Measurements from ENCODE around the gene SELENBP1. TPM values are rescaled to one million over a fixed set of nuclear protein-coding genes. Genes with fewer than 3 reads are reported as not detected.

SELENBP1 gene
- polyA plus RNA-seq, 1 of the 3 experiments (the other 2 are of a cell fraction): 0.16 TPM

- peaks cover 4% of the 10 kb centered on the region for H4K20me1 ChIP-seq (ENCODE audit: insufficient read depth)
- peaks cover 11 to 12% of the 10 kb centered on the region in 2 experiments; a peak in 3 of 4 replicates for H3K4me1 ChIP-seq (ENCODE audit: control insufficient read depth in 1 of 2, insufficient read depth in 2 of 2, low read depth in 1 of 2, low read length in 1 of 2)
- no peaks in the 10 kb centered on the region for H3K27me3 ChIP-seq (ENCODE audit: insufficient read depth)
- no peaks in the 10 kb centered on the region for H3K9me3 ChIP-seq
- H3F3A ChIP-seq (replicated peaks; ENCODE audit: insufficient read depth): peaks cover 33% of the 10 kb centered on the region
- peak overlapping the region in 1 of 2 experiments; percentile 13; a peak in 1 of 4 replicates for H3K27ac ChIP-seq (ENCODE audit: low read depth in 2 of 2, low read length in 1 of 2)
- no peak for DNase-seq
- H3K4me3 ChIP-seq (ENCODE audit: low read depth in 2 of 2, low read length in 1 of 2): no peak overlapping the region
- no peak overlapping the region for H3K9ac ChIP-seq
- peaks cover 45 to 73% of the 10 kb centered on the region in 2 experiments for H3K36me3 ChIP-seq (replicated peaks in 1 of 2; ENCODE audit: control insufficient read depth in 1 of 2, insufficient read depth in 2 of 2, low read length in 1 of 2)
- ChIA-PET CTCF (interaction anchor here (1.0 to 1.9 kb wide), 4 partner anchors 11 to 62 kb away, joined by 3 to 11 read pairs (median 4); no protein-coding TSS in a partner anchor), POLR2A (interaction anchor here (0.5 to 0.6 kb wide), 2 partner anchors 133 to 215 kb away, joined by 3 read pairs; no protein-coding TSS in a partner anchor)
- H3K79me2 ChIP-seq (ENCODE audit: insufficient read depth): peaks cover 31% of the 10 kb centered on the region
- 79% methylated on average over 2 of the region's 2 CpGs for WGBS (ENCODE audit: low lambda C conversion rate)
- no peak for TF ChIP-seq FOXJ3 (CRISPR knock-in tag; IDR thresholded peaks at IDR 0.05)
- no peak for TF ChIP-seq REST (IDR thresholded peaks at IDR 0.05; ENCODE audit: low read depth, low read length)
- TF ChIP-seq FOXM1 (IDR thresholded peaks at IDR 0.05; ENCODE audit: low read depth): no peak
- no peak for TF ChIP-seq USF2 (IDR thresholded peaks at IDR 0.05; ENCODE audit: borderline replicate concordance, low read depth, low read length)
- no peak for TF ChIP-seq TCF12 (IDR thresholded peaks at IDR 0.05)
- TF ChIP-seq JUND (IDR thresholded peaks at IDR 0.05): no peak
- no peak for TF ChIP-seq NFIC (IDR thresholded peaks at IDR 0.05; ENCODE audit: borderline replicate concordance)
- TF ChIP-seq TEAD4 (IDR thresholded peaks at IDR 0.05; ENCODE audit: borderline replicate concordance, insufficient read depth): no peak
- no peak for TF ChIP-seq NRF1 (IDR thresholded peaks at IDR 0.05; ENCODE audit: low read depth, low read length)
- no peak for TF ChIP-seq PBX3 (IDR thresholded peaks at IDR 0.05)
- TF ChIP-seq MEF2A (IDR thresholded peaks at IDR 0.05; ENCODE audit: borderline replicate concordance, low read depth): no peak
- no peak for TF ChIP-seq MAX (IDR thresholded peaks at IDR 0.05; ENCODE audit: low read depth)
- TF ChIP-seq RAD21 (IDR thresholded peaks at IDR 0.05; ENCODE audit: low read length): no peak
- TF ChIP-seq EP300 (IDR thresholded peaks at IDR 0.05; ENCODE audit: borderline replicate concordance in 1 of 2, low read depth in 1 of 2, low read length in 1 of 2): no peak
- TF ChIP-seq GATA2 (CRISPR knock-in tag; IDR thresholded peaks at IDR 0.05): no peak
- TF ChIP-seq ZBTB33 (IDR thresholded peaks at IDR 0.05; ENCODE audit: borderline replicate concordance, low read depth): no peak
- no peak; the same call in 1 of the 2 replicates for TF ChIP-seq POLR2AphosphoS5 (IDR thresholded peaks at IDR 0.05; ENCODE audit: low read depth, low read length)
- TF ChIP-seq CHD2 (IDR thresholded peaks at IDR 0.05; ENCODE audit: low read length, partially characterized antibody): no peak
- no peak for TF ChIP-seq USF1 (IDR thresholded peaks at IDR 0.05; ENCODE audit: borderline replicate concordance, low read depth)
- H2AFZ ChIP-seq (ENCODE audit: low read depth): no peak overlapping the region
- no peak overlapping the region for H3K4me2 ChIP-seq
- no peaks in the 10 kb centered on the region for H3K9me2 ChIP-seq
These were observed 30.3 kb upstream of the SELENBP1 start for GRCh38 chr1:151402764-151403163.
